GM12873 (cell line): ENCODE results near the gene TTPAL.

Experiments used
- TF ChIP-seq, protein P1 (sequence below): IDR thresholded peaks from 2 replicates; pipeline ENCODE4 v1.5.1; 2012; ENCODE audit warnings: low read depth, mild to moderate bottlenecking, moderate library complexity, low read length, control low read depth; ENCODE audit not compliant: insufficient read depth; ENCODE audit errors: missing control alignments

Gene TTPAL

DNA sequence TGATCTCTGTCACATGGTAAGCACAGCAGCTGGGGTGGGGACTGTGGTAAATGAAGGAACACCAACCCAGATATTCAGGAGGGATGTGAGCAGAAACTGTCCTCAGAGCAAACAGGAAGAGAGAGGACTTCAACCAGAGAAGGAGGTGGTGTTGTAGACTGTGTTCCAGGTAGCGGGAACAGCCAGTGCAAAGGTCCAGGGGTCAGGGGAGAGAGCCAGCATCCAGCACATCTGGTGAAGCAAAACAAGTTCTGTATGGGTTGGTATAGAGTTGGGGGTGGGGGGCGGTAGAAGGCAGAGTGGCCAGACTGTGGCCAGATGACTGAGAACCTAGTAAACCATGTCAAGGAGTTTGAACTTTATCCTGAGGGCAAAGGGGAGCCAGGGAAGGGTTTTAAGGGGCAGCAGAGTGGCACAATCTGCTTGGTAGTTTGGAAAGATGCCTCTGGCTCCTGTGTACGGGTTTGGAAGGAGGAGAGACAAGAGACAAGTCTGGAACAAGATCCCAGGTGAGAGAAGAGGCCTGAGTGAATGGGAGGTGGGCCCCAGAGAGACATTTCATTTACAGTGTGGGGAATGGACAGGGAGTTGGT is 27.8 kb upstream of the TTPAL start:
- TF ChIP-seq, protein P1, sequence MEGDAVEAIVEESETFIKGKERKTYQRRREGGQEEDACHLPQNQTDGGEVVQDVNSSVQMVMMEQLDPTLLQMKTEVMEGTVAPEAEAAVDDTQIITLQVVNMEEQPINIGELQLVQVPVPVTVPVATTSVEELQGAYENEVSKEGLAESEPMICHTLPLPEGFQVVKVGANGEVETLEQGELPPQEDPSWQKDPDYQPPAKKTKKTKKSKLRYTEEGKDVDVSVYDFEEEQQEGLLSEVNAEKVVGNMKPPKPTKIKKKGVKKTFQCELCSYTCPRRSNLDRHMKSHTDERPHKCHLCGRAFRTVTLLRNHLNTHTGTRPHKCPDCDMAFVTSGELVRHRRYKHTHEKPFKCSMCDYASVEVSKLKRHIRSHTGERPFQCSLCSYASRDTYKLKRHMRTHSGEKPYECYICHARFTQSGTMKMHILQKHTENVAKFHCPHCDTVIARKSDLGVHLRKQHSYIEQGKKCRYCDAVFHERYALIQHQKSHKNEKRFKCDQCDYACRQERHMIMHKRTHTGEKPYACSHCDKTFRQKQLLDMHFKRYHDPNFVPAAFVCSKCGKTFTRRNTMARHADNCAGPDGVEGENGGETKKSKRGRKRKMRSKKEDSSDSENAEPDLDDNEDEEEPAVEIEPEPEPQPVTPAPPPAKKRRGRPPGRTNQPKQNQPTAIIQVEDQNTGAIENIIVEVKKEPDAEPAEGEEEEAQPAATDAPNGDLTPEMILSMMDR, result no peak

DNA sequence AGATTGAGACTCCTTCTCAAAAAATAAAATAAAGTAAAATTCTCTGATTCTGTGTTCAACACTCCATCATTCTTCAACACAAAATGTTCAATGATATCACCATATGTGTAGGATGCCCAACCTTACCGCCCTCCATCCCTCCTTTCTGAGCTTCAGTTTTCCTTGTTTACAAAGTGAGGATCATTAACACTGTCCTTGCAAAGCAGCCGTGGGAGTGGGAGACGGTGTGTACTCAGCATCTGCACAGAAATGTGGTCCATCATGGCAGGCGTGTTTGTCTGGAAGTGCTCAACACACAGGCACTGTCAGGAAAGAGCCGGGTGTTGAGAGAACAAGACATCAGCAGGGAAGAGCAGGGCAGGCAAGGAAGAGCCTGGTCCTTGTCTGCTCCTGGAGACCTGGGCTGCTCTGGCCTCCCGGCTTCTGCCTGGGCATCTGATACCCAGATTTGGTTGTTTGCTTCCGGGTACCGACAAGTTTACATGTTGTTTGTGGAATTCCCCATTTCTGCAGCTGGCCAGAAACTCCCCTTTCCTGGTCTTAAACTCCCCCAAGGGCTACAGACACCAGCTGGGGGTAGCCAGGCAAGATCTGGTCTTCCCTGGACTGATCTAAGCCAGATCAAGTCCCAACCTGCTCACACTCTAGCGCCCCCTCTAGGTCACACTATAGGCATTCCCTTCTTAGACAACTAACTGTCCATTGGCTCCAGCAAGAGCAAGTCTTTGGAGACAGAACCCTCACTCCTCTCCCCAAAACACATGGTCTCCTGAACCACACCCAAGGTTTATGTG is 26.7 kb upstream of the TTPAL start:
- TF ChIP-seq, protein P1, result peak; percentile 63

DNA sequence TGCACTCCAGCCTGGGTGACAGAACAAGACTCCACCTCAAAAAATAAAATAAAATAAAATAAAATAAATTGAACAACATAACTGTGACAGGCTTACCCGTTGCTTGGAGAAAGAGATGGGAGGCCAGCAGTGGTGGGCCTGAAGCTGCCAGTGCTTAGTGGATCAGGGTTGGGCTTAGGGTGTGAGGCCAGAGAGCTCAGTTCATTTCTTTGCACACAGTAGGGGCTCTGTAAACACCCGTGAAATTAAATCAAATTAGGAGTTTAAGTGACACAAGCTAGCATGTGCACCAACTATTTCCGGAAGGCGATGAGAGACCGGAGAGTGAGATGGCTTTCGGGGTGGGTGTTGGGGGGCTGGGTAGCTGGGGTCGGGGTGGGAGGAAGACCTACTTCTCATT is 25.8 kb upstream of the TTPAL start:
- TF ChIP-seq, protein P1, result no peak

DNA sequence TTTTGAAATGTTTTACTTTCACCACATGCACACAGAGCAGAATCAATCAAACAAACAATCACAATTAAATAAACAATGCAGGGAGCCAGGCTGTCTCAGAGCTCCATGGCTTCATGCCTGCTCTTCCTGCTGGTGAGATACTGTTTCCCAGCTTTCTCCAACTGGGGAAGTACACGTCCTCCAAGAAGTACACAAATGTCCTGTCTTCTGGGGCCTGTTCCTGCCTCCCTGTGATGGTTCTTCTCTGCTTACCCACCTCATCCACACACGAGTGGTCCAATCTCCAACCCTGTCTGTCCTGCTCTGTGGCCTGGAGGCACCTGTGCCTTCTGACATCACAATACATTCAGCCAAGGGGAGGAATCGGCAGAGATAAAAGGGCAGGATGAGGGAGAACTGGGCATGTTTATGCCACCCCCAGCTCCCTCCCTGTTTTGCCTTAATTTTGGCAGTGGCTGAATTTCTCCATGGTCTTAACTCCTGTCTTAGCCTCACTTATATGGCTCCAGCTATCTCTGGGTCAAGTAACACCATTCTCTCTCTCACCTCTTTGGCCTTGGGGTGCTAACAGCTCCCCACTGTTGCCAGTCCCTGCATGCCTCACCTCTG is 25.3 kb upstream of the TTPAL start:
- TF ChIP-seq, protein P1, result no peak

DNA sequence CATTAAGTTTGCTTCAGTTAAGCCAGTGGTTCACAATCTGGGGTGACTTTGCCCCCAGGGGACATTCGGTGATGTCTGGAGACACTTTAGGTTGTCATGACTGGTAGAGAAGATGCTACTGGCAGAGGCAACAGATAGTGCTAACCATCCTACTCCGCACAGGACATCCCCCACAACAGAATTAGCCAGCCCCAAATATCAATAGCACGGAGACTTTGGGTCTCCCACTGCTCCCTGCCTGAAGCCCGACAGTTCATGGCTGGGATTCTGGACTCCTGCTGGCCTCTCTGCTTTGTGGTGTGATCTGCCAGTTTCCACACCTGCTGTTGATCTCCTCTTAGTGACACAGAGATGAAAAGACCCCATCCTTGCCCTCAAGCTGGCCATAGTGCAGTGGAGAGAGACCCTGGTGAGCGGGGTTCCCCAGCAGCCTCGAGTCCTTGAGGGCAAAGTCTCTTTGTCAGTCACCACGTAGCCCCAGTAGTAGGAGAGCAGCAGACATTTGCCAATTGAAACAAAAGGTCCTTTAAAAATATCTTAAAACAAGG is 24.7 kb upstream of the TTPAL start:
- TF ChIP-seq, protein P1, result no peak

DNA sequence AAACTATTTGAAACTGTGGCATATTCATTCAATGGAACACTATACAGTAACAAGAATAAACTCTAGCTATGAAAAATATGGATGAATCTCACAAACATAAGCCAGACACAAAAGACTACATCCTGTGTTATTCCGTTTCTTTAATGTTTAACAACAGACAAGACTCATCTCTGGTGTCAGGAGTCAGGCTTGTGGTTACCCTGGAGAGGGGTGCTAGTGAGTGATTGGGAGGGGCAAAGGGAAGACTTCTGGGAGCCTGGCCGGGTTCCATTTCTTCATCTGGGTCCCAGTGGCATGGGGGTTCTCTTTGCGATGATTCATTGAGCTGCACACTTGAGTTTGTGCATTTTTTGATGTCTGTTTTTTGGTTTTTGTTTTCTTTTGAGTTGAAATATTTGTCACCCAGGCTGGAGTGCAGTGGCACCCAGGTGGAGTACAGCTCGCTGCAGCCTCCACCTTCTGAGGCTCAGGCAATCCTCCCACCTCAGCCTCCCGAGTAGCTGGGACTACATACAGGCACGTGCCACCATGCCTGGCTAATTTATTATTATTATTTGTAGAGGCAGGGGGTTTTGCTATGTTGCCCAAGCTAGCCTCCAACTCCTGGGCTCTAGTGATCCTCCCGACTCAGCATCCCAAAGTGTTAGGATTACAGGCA is 21.2 kb upstream of the TTPAL start:
- TF ChIP-seq, protein P1, result no peak

DNA sequence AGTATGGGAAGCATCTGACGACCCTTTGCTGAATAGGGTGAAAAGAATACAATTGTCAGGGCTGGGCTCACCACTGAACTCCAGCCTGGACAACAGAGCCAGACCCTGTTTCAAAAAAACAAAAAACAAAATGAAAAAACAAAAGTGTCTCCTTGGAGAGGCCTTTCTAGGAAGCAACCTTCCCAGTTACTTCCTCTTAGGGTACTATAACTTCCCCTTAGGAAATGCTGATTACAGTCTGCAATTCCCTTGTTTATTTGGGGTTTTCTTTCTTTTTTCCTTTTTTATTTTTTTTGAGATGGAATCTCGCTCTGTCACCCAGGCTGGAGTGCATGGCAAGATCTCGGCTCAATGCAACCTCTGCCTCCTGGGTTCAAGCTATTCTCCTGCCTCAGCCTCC is 20.5 kb upstream of the TTPAL start:
- TF ChIP-seq, protein P1, result no peak
